ENCODE results near the gene LIG4.

Gene LIG4

GRCh38 chr13:108194435-108194936, 20.9 kb downstream of the LIG4 start:
- DNase-seq (ENCODE audit: low read depth, low spot score): no peak

DNA sequence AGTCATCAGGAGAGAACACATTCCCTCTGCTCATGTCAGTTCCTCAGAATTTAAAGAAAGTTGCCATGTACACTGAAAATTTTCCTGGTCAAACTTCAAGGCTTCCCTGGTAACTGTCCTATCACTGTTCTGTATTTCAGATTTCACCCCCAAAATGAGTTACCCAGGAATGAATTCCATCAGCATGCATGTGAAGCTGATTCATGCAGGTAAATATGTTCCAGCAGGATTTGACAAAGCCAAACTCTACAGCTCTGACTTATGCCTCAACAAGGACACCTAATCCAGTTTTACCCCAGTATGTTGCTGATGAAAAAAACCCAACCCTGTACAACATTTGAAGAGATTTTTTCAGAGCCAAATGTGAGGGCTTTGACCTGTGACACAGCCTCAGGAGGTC, 21.5 kb downstream of the LIG4 start:
- no peak for DNase-seq (ENCODE audit: low read depth, low spot score)

DNA sequence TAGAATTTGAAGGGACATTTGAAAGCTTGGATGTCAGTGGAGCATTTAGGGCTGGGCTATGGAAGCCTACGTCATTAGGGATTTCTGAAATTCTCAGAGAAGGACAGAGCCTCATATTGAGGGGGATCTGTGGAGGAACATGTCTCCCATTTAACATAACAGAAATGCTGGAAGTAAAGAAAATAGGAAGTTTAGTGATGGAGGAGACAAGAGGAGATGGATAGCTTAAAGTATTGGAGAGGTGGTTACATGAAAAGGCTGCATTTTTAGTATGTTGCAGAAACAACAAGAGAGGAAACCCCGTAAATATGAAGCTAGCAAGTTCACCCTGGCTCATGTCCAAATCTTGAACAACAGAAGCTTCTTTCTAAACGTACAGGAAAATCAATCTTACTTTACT, 24.4 kb downstream of the LIG4 start:
- DNase-seq (ENCODE audit: low read depth, low spot score): no peak

DNA sequence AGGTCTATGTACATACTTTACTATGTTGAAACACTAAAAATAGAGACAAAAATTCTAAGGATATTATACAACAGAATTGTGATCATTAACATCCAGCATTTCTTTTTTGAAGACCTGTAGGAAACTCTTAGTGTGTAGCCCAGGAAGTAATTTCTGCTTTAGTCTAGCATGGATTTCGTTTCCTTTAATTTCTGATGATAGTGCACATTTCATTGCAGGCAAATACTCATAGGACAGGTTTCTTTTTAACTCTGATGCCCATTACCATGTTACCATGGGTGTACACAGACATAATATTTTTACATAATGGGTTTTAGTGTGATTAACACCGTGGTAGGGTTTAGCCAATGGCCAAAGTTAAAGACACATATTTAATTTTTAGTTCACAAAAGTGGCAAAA, 27.1 kb downstream of the LIG4 start:
- no peak for DNase-seq (ENCODE audit: low read depth, low spot score)

DNA sequence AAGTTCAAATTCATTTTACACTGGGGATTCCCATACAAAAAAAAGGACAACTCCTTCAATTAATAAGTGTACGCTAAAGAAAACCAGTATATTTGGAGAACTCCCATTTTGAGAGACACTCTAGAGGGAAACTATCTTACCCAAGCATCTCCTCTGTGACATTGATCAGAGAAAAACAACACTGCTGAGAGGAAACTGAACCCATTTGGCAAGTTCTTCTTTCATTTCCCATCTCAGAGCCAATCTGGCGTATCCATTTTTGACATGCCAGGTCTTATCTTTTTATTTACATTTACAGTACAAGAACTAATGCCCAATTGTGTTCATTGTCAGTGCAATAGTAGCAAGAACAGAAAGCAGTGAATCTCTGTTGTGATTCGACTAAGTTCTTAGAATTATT, 30.1 kb downstream of the LIG4 start:
- DNase-seq (ENCODE audit: low read depth, low spot score): no peak

- DNase-seq (ENCODE audit: low read depth, low spot score): no peak
Measured at GRCh38 chr13:108182652-108183051, 32.7 kb downstream of the LIG4 start.

GRCh38 chr13:108178078-108178477, 37.3 kb downstream of the LIG4 start:
- no peak for DNase-seq (ENCODE audit: low read depth, low spot score)

GRCh38 chr13:108176685-108177274, 38.6 kb downstream of the LIG4 start:
- no peak for DNase-seq (ENCODE audit: low read depth, low spot score)

DNA sequence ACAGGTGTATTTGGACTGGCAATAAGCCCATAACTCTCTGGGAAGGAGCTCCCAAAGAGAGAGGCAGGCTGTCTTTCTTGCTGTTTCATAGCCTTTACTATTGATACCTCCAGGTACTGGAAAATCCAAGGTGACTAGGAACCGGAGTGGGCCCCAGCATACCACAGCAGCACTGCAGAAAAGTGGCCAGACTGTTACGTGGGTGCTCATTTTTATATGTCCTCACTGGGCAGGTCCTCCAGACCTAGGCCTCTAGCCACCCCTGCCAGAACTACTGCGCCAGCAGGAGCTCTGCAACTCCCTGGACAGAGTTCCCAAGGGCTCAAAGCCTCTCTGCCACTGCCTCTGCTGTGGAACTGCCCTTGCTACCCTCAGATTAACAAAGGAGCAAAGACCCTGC, 46.4 kb downstream of the LIG4 start:
- no peak for DNase-seq (ENCODE audit: low read depth, low spot score)

DNA sequence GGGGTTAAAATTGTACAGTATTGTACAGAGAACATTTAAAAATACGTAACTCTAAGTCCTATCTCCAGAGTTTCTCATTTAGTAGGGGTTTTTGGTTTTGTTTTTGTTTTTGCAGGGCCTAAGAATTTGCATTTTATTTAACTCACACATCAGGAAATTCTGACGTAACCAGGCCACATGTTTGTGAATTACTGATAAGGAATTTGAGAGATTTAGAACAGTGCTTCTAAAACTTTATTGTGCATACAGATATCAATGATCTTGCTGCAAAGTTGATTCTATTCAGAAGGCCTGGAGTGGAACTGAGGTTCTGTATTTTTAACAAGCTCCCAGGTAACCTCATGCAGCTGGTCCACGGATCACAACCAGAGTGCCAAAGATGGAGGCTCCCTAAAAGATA, 49.3 kb downstream of the LIG4 start:
- DNase-seq (ENCODE audit: low read depth, low spot score): no peak

DNA sequence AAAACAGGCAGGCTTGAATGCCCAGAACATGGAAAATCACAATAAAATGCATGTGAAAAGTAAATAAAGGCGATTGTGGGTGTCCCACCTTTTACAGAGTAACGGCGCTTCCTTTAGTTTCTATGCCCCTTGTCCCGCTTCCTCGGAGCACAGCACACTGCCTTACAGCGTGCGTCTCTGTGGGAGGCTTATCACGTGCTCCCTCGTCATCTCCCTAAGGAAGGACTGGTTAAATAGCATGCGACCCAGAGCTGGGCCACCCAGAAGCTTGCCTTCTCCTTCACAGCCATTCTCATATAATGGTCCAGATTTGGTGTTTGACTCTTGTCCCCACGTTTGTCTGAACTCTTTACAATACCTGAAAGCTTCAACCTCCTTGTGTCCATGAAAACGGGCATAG, 56.6 kb downstream of the LIG4 start:
- no peak for DNase-seq (ENCODE audit: low read depth, low spot score)

All from smooth muscle cell of the brain vasculature (primary cell).